T47D (cell line): ENCODE results near the gene ZNF891.
A peak's percentile ranks its signal among the peaks of the same experiment; 100 is the strongest.

ENCODE experiments used
- DNase-seq, 2 experiments: peaks; one replicate each; pipeline versions ENCODE4 v3.0.0 to v3.0.0-alpha.2; 2011 to 2012; ENCODE audit warnings: low read depth in 1 of 2, low spot score in 1 of 2
- JUND ChIP-seq: IDR thresholded peaks from 2 replicates; pipeline ENCODE4 v1.6.1; 2012; ENCODE audit warnings: low read depth
- in situ Hi-C: cut with HindIII; loops from 2 replicates; pipeline ENCODE4 v1.10.0; 2016; ENCODE audit warnings: low sequenced_read_pairs, low pct_unique_long_range_greater_than_20kb

Gene ZNF891

GRCh38 chr12:133130038-133130807 is at the start of gene ZNF891, which contains the start of gene ZNF10:
Gene ZNF891 (minus strand): TSS chr12:133130274. CDS start chr12:133121918, 8,356 bp downstream.
Gene ZNF10 (plus strand): TSS chr12:133130627. CDS start chr12:133144493, 13,866 bp downstream.
- no peak for TF ChIP-seq JUND
- in situ Hi-C loops = no loop called here
- peak; percentile 56 to 98 for DNase-seq

GRCh38 chr12:133174901-133175300 is 44.8 kb upstream of the ZNF891 start:
- no peak for DNase-seq
- no peak for TF ChIP-seq JUND
- in situ Hi-C loops = no loop called here

DNA sequence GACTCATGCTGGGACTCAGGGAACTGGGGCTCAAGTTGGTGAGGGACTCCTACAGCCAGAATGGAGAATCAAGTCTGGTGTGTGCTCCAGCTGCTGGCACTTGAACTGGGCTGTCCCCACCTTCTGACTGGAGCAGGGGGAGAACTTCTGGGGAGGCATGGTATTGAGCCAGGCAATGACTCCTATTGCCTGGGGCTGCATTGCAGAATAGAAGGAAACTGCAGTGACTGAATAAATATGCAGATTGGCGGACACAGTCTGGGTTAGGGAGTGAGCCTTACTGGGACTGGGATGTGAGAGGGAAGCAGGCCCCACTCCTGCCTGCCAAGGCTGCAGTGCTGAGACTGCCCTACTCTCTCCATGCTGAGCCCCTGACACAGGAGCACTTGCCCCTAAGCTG is 42.4 kb upstream of the ZNF891 start:
- in situ Hi-C loops = no loop called here
- peak; percentile 19 to 71 for DNase-seq
- no peak for TF ChIP-seq JUND

- TF ChIP-seq JUND = no peak
- DNase-seq = no peak
- in situ Hi-C loops = no loop called here
Measured at GRCh38 chr12:133165776-133166175, 35.7 kb upstream of the ZNF891 start.

DNA sequence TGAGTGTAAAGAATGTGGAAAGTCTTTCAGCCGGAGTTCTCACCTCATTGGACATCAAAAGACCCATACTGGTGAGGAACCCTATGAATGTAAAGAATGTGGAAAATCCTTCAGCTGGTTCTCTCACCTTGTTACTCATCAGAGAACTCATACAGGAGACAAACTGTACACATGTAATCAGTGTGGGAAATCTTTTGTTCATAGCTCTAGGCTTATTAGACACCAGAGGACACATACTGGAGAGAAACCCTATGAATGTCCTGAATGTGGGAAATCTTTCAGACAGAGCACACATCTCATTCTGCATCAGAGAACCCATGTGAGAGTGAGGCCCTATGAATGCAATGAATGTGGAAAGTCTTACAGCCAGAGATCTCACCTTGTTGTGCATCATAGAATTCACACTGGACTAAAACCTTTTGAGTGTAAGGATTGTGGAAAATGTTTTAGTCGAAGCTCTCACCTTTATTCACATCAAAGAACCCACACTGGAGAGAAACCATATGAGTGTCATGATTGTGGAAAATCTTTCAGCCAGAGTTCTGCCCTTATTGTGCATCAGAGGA is 26.1 kb upstream of the ZNF891 start:
- no peak for TF ChIP-seq JUND
- in situ Hi-C loops = no loop called here
- peak in 1 of 2 experiments; percentile 42 for DNase-seq

DNA sequence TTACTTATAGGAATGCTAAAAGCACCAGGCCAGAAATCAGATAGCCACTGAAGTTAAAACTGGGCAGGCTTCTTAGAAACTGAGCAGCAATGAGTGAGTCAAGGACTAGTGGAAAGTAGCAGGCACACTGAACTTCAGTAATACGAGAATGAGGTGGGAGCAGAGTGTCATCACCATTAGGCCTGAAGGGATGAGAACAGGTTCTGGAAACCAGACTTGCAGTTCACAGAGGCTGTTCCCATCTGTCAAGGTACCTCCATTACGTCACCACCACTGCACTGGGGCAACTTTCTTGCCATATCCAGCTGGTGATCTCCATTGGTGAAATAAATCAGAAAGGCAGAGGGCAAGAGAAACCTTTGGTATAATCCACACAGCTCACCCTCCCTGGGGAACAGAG is 15.9 kb upstream of the ZNF891 start:
- peak in 1 of 2 experiments; percentile 68 for DNase-seq
- in situ Hi-C loops = no loop called here
- TF ChIP-seq JUND = no peak

- in situ Hi-C loops = no loop called here
- no peak for TF ChIP-seq JUND
- no peak for DNase-seq
Measured at GRCh38 chr12:133135747-133136146, 5.7 kb upstream of the ZNF891 start.

DNA sequence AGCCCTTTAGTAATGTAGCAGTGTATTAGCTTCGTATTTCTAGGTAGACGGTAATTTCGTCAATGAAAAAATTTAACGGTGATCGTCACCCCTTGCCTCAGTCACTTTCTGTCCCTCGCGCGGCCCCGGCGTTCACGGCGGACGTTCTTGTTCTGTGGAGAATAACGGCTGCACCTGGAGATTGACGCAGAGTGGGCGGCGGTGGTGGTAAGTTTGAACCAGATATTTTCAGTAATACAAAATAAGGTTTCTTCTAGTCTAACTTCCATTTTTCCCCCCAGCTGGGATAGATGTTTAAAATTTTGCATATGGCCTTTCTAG is 694 bp upstream of the ZNF891 start:
- no peak for DNase-seq
- TF ChIP-seq JUND = no peak
- in situ Hi-C loops = no loop called here

- in situ Hi-C loops = no loop called here
- no peak for DNase-seq
- TF ChIP-seq JUND = no peak
Measured at GRCh38 chr12:133129368-133130037, 571 bp downstream of the ZNF891 start.

DNA sequence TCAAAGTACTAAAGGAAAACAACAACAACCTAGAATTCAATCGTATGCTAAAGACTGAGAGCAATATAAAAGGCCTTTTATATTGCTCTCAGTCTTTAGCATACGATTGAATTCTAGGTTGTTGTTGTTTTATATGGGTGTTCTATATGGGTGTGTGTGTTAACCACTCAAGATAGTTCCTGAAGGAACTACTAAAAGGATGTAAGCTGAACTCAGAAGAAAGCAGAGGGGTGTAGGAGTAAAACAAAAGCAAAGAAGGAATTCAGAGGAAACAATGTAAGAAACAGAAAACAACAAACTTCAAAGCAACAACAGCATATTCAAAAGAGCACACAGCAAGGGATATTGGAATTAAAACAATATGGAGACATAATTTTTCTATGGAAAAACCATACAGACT is 5.4 kb downstream of the ZNF891 start:
- DNase-seq = no peak
- in situ Hi-C loops = no loop called here
- TF ChIP-seq JUND = no peak

GRCh38 chr12:133120385-133121191 is 9.5 kb downstream of the ZNF891 start:
- in situ Hi-C loops = no loop called here
- TF ChIP-seq JUND = no peak
- peak in 1 of 2 experiments; percentile 28 for DNase-seq

DNA sequence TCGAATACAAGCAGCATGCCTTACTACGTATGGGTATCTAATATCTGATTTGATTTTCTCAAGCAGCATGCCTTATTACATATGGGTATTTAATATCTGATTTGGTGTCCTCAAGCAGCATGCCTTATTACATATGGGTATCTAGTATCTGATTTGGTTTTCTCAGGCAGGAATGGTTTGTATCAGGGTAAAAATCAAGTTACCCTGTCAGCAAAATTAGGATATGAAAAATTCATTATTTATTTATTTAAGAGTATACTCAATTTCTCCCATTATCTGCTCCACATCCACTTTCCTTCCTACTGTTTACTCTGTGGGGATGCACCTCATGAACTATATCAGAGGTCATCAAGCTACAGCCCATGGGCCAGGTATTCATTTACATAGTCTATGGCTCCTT is 21.9 kb downstream of the ZNF891 start:
- in situ Hi-C loops = no loop called here
- no peak for DNase-seq
- no peak for TF ChIP-seq JUND
